H1 (cell line): Measurements from ENCODE around the gene TRIM29.

ENCODE experiments used
- CBX5 ChIP-seq: fragments of 300-800, 300-1000 bp; sonication (generic); IDR thresholded peaks from 2 replicates; pipeline ENCODE4 v1.7.1; 2016; ENCODE audit warnings: antibody characterized with exemption, low read length, low read depth
- EGR1 ChIP-seq: IDR thresholded peaks from 2 replicates; pipeline ENCODE4 v1.6.1; 2011; ENCODE audit warnings: low read depth, low read length, borderline replicate concordance
- GABPA ChIP-seq: IDR thresholded peaks from 2 replicates; pipeline ENCODE4 v1.6.1; 2011; ENCODE audit warnings: mild to moderate bottlenecking, low read length, moderate library complexity, borderline replicate concordance; ENCODE audit not compliant: insufficient read depth
- JUND ChIP-seq: IDR thresholded peaks from 2 replicates; pipeline ENCODE4 v1.6.1; 2011; ENCODE audit warnings: mild to moderate bottlenecking, improper control_type of control experiment, low read length
- MAFK ChIP-seq: IDR thresholded peaks from 2 replicates; pipeline ENCODE4 v1.6.1; 2012; ENCODE audit warnings: low read depth, mild to moderate bottlenecking, improper control_type of control experiment, low read length
- PHF8 ChIP-seq: fragments of 200-600 bp; sonication (generic); conservative IDR thresholded peaks from 2 replicates; pipeline ENCODE4 v1.7.1; 2012; ENCODE audit warnings: low read depth, mild to moderate bottlenecking, inconsistent platforms, low read length, moderate library complexity
- POLR2A ChIP-seq, 2 experiments: IDR thresholded peaks; 1 replicate in 1 of 2; 2 replicates in 1 of 2; pipeline ENCODE4 v1.6.1; 2011; ENCODE audit warnings: low read depth in 2 of 2, low read length in 2 of 2, mild to moderate bottlenecking in 2 of 2; ENCODE audit errors: control extremely low read depth in 1 of 2
- RAD21 ChIP-seq, 2 experiments: IDR thresholded peaks in 1 of 2; conservative IDR thresholded peaks in 1 of 2; 2 replicates each; pipeline ENCODE4 v1.6.1; 2011; ENCODE audit warnings: low read depth in 2 of 2, low read length in 2 of 2, improper control_type of control experiment in 1 of 2, inconsistent platforms in 1 of 2, mild to moderate bottlenecking in 1 of 2, moderate library complexity in 1 of 2
- SIX5 ChIP-seq: IDR thresholded peaks from 2 replicates; pipeline ENCODE4 v1.6.1; 2011; ENCODE audit warnings: mild to moderate bottlenecking, low read depth, low read length
- SP1 ChIP-seq: IDR thresholded peaks from 2 replicates; pipeline ENCODE4 v1.6.1; 2011; ENCODE audit warnings: low read depth, low read length
- TF ChIP-seq, protein P1 (sequence below), 3 experiments: IDR thresholded peaks; 1 replicate in 2 of 3; 2 replicates in 1 of 3; pipeline versions ENCODE4 v1.5.1 to v1.6.1; 2011; ENCODE audit warnings: low read length in 3 of 3, mild to moderate bottlenecking in 3 of 3, inconsistent platforms in 2 of 3, low read depth in 1 of 3, moderate library complexity in 1 of 3; ENCODE audit not compliant: insufficient read depth in 1 of 3; ENCODE audit errors: control extremely low read depth in 1 of 3
- TF ChIP-seq, protein P2 (sequence below): IDR thresholded peaks from 2 replicates; pipeline ENCODE4 v1.6.1; 2011; ENCODE audit warnings: low read length, improper control_type of control experiment

DNA sequence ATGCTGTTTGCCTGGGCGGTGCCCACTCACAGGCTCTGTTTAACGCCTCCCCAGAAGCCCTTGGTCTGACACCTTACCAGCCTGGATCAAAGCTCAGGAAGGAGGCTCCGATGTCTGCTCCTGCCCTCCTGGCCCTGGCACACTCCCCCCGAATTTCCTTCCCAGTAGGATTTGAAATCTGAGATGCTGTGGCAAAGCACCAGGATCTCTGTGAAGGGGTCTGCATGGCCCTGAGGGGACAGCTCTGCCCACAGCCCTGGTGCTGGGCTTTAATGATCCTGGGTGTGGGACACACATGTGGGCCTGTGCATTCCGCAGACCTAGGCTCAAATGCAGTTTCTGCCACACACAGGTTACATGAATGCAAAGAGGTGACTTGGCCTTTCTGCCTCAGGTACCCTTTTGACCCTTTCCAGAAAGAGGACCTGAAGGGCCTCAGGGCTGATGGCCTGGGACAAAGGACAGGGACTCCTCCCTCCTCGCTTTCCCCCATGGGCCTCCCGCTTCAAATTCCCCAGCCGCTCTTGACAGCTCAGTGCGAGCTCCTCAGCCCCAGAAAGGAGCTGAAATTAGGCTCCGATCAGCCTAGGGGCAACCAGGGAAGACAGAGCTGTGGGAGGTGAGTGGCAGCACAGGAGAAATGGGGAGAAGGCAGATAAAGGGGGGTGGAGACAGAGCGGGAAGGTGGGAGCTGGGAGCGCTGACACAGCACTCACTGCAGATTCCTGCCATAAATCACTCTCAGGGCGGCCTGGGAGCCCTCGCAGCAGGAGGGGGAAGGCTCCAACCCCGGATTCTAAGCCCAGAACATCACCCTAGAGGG, 41.3 kb downstream of the TRIM29 start:
- TF ChIP-seq, protein P1, sequence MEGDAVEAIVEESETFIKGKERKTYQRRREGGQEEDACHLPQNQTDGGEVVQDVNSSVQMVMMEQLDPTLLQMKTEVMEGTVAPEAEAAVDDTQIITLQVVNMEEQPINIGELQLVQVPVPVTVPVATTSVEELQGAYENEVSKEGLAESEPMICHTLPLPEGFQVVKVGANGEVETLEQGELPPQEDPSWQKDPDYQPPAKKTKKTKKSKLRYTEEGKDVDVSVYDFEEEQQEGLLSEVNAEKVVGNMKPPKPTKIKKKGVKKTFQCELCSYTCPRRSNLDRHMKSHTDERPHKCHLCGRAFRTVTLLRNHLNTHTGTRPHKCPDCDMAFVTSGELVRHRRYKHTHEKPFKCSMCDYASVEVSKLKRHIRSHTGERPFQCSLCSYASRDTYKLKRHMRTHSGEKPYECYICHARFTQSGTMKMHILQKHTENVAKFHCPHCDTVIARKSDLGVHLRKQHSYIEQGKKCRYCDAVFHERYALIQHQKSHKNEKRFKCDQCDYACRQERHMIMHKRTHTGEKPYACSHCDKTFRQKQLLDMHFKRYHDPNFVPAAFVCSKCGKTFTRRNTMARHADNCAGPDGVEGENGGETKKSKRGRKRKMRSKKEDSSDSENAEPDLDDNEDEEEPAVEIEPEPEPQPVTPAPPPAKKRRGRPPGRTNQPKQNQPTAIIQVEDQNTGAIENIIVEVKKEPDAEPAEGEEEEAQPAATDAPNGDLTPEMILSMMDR (IDR thresholded peaks at IDR 0.05; ENCODE audit: control extremely low read depth in 1 of 3, insufficient read depth in 1 of 3, low read depth in 1 of 3, low read length in 3 of 3): no peak
- TF ChIP-seq RAD21 (IDR thresholded peaks at IDR 0.05 in 1 of 2, conservative IDR thresholded peaks at IDR 0.05 in 1 of 2; ENCODE audit: low read depth in 2 of 2, low read length in 2 of 2) (no peak), PHF8 (no peak), MAFK (no peak), CBX5 (no peak), EGR1 (no peak), POLR2A (IDR thresholded peaks at IDR 0.05; ENCODE audit: control extremely low read depth in 1 of 2, low read depth in 2 of 2, low read length in 2 of 2) (no peak), GABPA (no peak), SIX5 (no peak), SP1 (no peak), JUND (no peak)
- TF ChIP-seq, protein P2, sequence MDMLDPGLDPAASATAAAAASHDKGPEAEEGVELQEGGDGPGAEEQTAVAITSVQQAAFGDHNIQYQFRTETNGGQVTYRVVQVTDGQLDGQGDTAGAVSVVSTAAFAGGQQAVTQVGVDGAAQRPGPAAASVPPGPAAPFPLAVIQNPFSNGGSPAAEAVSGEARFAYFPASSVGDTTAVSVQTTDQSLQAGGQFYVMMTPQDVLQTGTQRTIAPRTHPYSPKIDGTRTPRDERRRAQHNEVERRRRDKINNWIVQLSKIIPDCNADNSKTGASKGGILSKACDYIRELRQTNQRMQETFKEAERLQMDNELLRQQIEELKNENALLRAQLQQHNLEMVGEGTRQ: no peak
